ENCODE data around the gene MYL7. TPM values are rescaled to one million over a fixed set of nuclear protein-coding genes. Genes with fewer than 3 reads are reported as not detected.

MYL7 gene
- not detected in 2 replicates for total RNA-seq

- Mint-ChIP-seq H3K36me3 (ENCODE audit: low read depth) (no peaks in the 10 kb centered on the region), H3K27ac (no peak within 1 kb of the TSS), H3K9me3 (no peaks in the 10 kb centered on the region), H3K4me3 (no peak within 1 kb of the TSS), H3K4me1 (peaks cover 7% of the 10 kb centered on the region), H3K27me3 (peaks cover 8% of the 10 kb centered on the region)
- no peak for DNase-seq
- intact Hi-C loops (cut with micrococcal nuclease) = no loop called here
Measured at GRCh38 chr7:44141221-44141850, at the start of gene MYL7. MYL7 (minus strand) TSS chr7:44141332; CDS start chr7:44141305, 27 bp downstream.

- Mint-ChIP-seq H3K27me3 (peaks cover 2% of the 10 kb centered on the region), H3K27ac (no peak overlapping the region), H3K36me3 (ENCODE audit: low read depth) (no peaks in the 10 kb centered on the region), H3K9me3 (no peaks in the 10 kb centered on the region), H3K4me1 (peaks cover 6% of the 10 kb centered on the region), H3K4me3 (no peak overlapping the region)
- no peak for DNase-seq
- intact Hi-C loops (cut with micrococcal nuclease) = no loop called here
Measured at GRCh38 chr7:44189993-44190872, 49.1 kb upstream of the MYL7 start.

- no peak within 1 kb of the TSS for H3K27ac Mint-ChIP-seq
- H3K9me3 Mint-ChIP-seq = no peaks in the 10 kb centered on the region
- no peak for DNase-seq
- H3K27me3 Mint-ChIP-seq = peaks cover 2% of the 10 kb centered on the region
- intact Hi-C loops (cut with micrococcal nuclease) = no loop called here
- no peak within 1 kb of the TSS for H3K4me3 Mint-ChIP-seq
- H3K36me3 Mint-ChIP-seq (ENCODE audit: low read depth) = no peaks in the 10 kb centered on the region
- H3K4me1 Mint-ChIP-seq = peaks cover 6% of the 10 kb centered on the region
Measured at GRCh38 chr7:44189286-44189992, 48.3 kb upstream of the MYL7 start, which contains the start of gene GCK. GCK (minus strand) TSS chr7:44189439; CDS start chr7:44188953, 486 bp downstream.

GRCh38 chr7:44188480-44189225 is 47.5 kb upstream of the MYL7 start:
- DNase-seq = no peak
- peaks cover under 1% of the 10 kb centered on the region for H3K4me1 Mint-ChIP-seq
- H3K27me3 Mint-ChIP-seq = peaks cover 2% of the 10 kb centered on the region
- H3K4me3 Mint-ChIP-seq = no peak overlapping the region
- no peaks in the 10 kb centered on the region for H3K36me3 Mint-ChIP-seq (ENCODE audit: low read depth)
- no peaks in the 10 kb centered on the region for H3K9me3 Mint-ChIP-seq
- no peak overlapping the region for H3K27ac Mint-ChIP-seq
- intact Hi-C loops (cut with micrococcal nuclease) = no loop called here

- H3K36me3 Mint-ChIP-seq (ENCODE audit: low read depth) = no peaks in the 10 kb centered on the region
- DNase-seq = no peak
- no peaks in the 10 kb centered on the region for H3K4me1 Mint-ChIP-seq
- intact Hi-C loops (cut with micrococcal nuclease) = no loop called here
- H3K27ac Mint-ChIP-seq = no peak overlapping the region
- no peak overlapping the region for H3K4me3 Mint-ChIP-seq
- H3K9me3 Mint-ChIP-seq = no peaks in the 10 kb centered on the region
- H3K27me3 Mint-ChIP-seq = peaks cover 4% of the 10 kb centered on the region
Measured at GRCh38 chr7:44187636-44188416, 46.7 kb upstream of the MYL7 start.

- Mint-ChIP-seq H3K36me3 (ENCODE audit: low read depth) (no peaks in the 10 kb centered on the region), H3K9me3 (peaks cover 8% of the 10 kb centered on the region), H3K4me1 (no peaks in the 10 kb centered on the region), H3K27ac (no peak overlapping the region), H3K27me3 (peaks cover 2% of the 10 kb centered on the region), H3K4me3 (no peak overlapping the region)
- intact Hi-C loops (cut with micrococcal nuclease) = no loop called here
- no peak for DNase-seq
Measured at GRCh38 chr7:44186736-44187135, 45.6 kb upstream of the MYL7 start.

GRCh38 chr7:44185729-44186128 is 44.6 kb upstream of the MYL7 start:
- no peak overlapping the region for H3K27ac Mint-ChIP-seq

GRCh38 chr7:44184873-44185446 is 43.8 kb upstream of the MYL7 start:
- Mint-ChIP-seq H3K9me3 (peaks cover 8% of the 10 kb centered on the region), H3K4me3 (no peak overlapping the region), H3K4me1 (no peaks in the 10 kb centered on the region), H3K27me3 (peaks cover 2% of the 10 kb centered on the region), H3K27ac (no peak overlapping the region), H3K36me3 (ENCODE audit: low read depth) (no peaks in the 10 kb centered on the region)
- DNase-seq = no peak
- intact Hi-C loops (cut with micrococcal nuclease) = no loop called here

More at GRCh38 chr7:44185729-44186128, 44.6 kb upstream of the MYL7 start:
- no peak for DNase-seq
- no peaks in the 10 kb centered on the region for H3K36me3 Mint-ChIP-seq (ENCODE audit: low read depth)
- intact Hi-C loops (cut with micrococcal nuclease) = no loop called here
- no peak overlapping the region for H3K4me3 Mint-ChIP-seq
- H3K27me3 Mint-ChIP-seq = peaks cover 2% of the 10 kb centered on the region
- peaks cover 8% of the 10 kb centered on the region for H3K9me3 Mint-ChIP-seq
- no peaks in the 10 kb centered on the region for H3K4me1 Mint-ChIP-seq

- intact Hi-C loops (cut with micrococcal nuclease) = no loop called here
- H3K27me3 Mint-ChIP-seq = peaks cover 2% of the 10 kb centered on the region
- H3K36me3 Mint-ChIP-seq (ENCODE audit: low read depth) = no peaks in the 10 kb centered on the region
- H3K4me3 Mint-ChIP-seq = no peak overlapping the region
- DNase-seq = no peak
- H3K4me1 Mint-ChIP-seq = no peaks in the 10 kb centered on the region
- H3K27ac Mint-ChIP-seq = no peak overlapping the region
- peaks cover 8% of the 10 kb centered on the region for H3K9me3 Mint-ChIP-seq
Measured at GRCh38 chr7:44184206-44184872, 43.2 kb upstream of the MYL7 start.

GRCh38 chr7:44183386-44183785 is 42.3 kb upstream of the MYL7 start:
- H3K4me3 Mint-ChIP-seq = no peak overlapping the region

GRCh38 chr7:44182827-44183226 is 41.7 kb upstream of the MYL7 start:
- DNase-seq = no peak
- H3K4me1 Mint-ChIP-seq = no peaks in the 10 kb centered on the region
- H3K9me3 Mint-ChIP-seq = peaks cover 8% of the 10 kb centered on the region
- H3K4me3 Mint-ChIP-seq = no peak overlapping the region
- H3K36me3 Mint-ChIP-seq (ENCODE audit: low read depth) = no peaks in the 10 kb centered on the region
- no peak overlapping the region for H3K27ac Mint-ChIP-seq
- H3K27me3 Mint-ChIP-seq = peaks cover 2% of the 10 kb centered on the region
- intact Hi-C loops (cut with micrococcal nuclease) = no loop called here

More at GRCh38 chr7:44183386-44183785, 42.3 kb upstream of the MYL7 start:
- DNase-seq = no peak
- Mint-ChIP-seq H3K9me3 (peaks cover 8% of the 10 kb centered on the region), H3K36me3 (ENCODE audit: low read depth) (no peaks in the 10 kb centered on the region), H3K4me1 (no peaks in the 10 kb centered on the region), H3K27ac (no peak overlapping the region), H3K27me3 (peaks cover 2% of the 10 kb centered on the region)
- intact Hi-C loops (cut with micrococcal nuclease) = no loop called here

GRCh38 chr7:44180631-44181030 is 39.5 kb upstream of the MYL7 start:
- H3K4me1 Mint-ChIP-seq = no peaks in the 10 kb centered on the region
- H3K27ac Mint-ChIP-seq = no peak overlapping the region
- DNase-seq = no peak
- no peak overlapping the region for H3K4me3 Mint-ChIP-seq
- no peaks in the 10 kb centered on the region for H3K36me3 Mint-ChIP-seq (ENCODE audit: low read depth)
- intact Hi-C loops (cut with micrococcal nuclease) = no loop called here
- peaks cover 6% of the 10 kb centered on the region for H3K27me3 Mint-ChIP-seq
- peaks cover 8% of the 10 kb centered on the region for H3K9me3 Mint-ChIP-seq
